Lung microvascular endothelial cell (primary cell): ENCODE results near the gene EVI5L. TPM values are rescaled to one million over a fixed set of nuclear protein-coding genes. Genes with fewer than 3 reads are reported as not detected.

Source experiments
- DNase-seq, 2 donors: peaks; one replicate each; pipeline versions ENCODE4 v3.0.0 to v3.0.0-alpha.2; 2010; ENCODE audit warnings: low read depth in 2 of 2
- total RNA-seq: library from RNA; depleted of rRNA; stranded (reverse); fragments of >200 nt; gene quantifications from 2 replicates; pipeline ENCODE4 v1.2.1, GENCODE V29; 2014

Gene EVI5L
- total RNA-seq, 1 donor from 2014 or later = 7.9 TPM

- no peak for DNase-seq
Observed at GRCh38 chr19:7859831-7860713, 30.1 kb downstream of the EVI5L start.

- no peak for DNase-seq
Observed at GRCh38 chr19:7860714-7861618, 30.9 kb downstream of the EVI5L start.

GRCh38 chr19:7861619-7862412 is 31.8 kb downstream of the EVI5L start:
- DNase-seq = no peak

GRCh38 chr19:7862413-7862951 is 32.5 kb downstream of the EVI5L start:
- DNase-seq = peak; percentile 50 to 77

GRCh38 chr19:7863157-7863970 is 33.3 kb downstream of the EVI5L start:
- DNase-seq = no peak

- DNase-seq = no peak
Observed at GRCh38 chr19:7863971-7864689, 34.1 kb downstream of the EVI5L start.

- DNase-seq = no peak
Observed at GRCh38 chr19:7864690-7865074, 34.7 kb downstream of the EVI5L start.

- DNase-seq = no peak
Observed at GRCh38 chr19:7865262-7865911, 35.4 kb downstream of the EVI5L start.

GRCh38 chr19:7866399-7867091 is 36.5 kb downstream of the EVI5L start:
- DNase-seq = no peak

GRCh38 chr19:7867092-7867844 is 37.2 kb downstream of the EVI5L start:
- DNase-seq = no peak

GRCh38 chr19:7868326-7868670 is 38.3 kb downstream of the EVI5L start:
- DNase-seq = no peak

- peak; percentile 61 to 76 for DNase-seq
Observed at GRCh38 chr19:7868671-7869452, 38.8 kb downstream of the EVI5L start.

GRCh38 chr19:7869453-7869909 is 39.5 kb downstream of the EVI5L start:
- peak; percentile 41 to 67 for DNase-seq

GRCh38 chr19:7869910-7870511 is 40.0 kb downstream of the EVI5L start:
- DNase-seq = peak; percentile 43 to 46

GRCh38 chr19:7870571-7871436 is 40.8 kb downstream of the EVI5L start:
- DNase-seq = peak; percentile 47 to 50
